Measurements from ENCODE around the gene RBM22. TPM values are rescaled to one million over a fixed set of nuclear protein-coding genes. Genes with fewer than 3 reads are reported as not detected.

RBM22 gene
- total RNA-seq, 1 experiment from 2014 or later, result 31.6 TPM

DNA sequence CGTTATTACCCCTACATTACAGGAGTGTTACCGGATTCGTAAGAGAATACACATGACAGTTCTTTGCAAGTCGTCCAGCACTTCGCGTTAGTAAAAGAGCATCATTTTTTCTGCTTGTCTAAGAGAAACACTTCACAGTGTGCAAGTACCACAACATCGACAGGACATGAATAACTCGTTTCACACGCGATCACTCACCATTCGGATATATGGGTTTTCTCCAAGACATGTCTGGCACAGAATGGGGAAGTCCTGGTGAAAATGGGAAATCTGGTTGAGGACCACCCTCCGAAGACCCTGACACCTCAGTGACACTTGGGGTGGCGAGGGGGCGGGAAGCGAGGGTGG lies 642 bp downstream of the RBM22 start:
- H3K4me2 ChIP-seq (ENCODE audit: low read length), result peak overlapping the region; percentile 80
- peak overlapping the region; percentile 92 for H2AFZ ChIP-seq (ENCODE audit: low read length)
- peaks cover 31% of the 10 kb centered on the region for H3K79me2 ChIP-seq (ENCODE audit: low read length)
- BruUV-seq (replicated peaks), result no TSS peak
- peak overlapping the region; percentile 88 for H3K4me3 ChIP-seq (ENCODE audit: low read length)
- intact Hi-C loops (cut with micrococcal nuclease), result loop anchor here (2.0 kb wide), 3 partner anchors 79 to 147 kb away; partner anchors contain the start of genes IRGM and SMIM3
- CTCF ChIA-PET, result interaction anchor here (1.1 kb wide), 1 partner anchor 140 kb away, joined by 5 read pairs; no protein-coding TSS in a partner anchor
- H3K27me3 ChIP-seq (ENCODE audit: low read length), result no peaks in the 10 kb centered on the region
- no peak for DNase-seq
- POLR2A ChIA-PET (ENCODE audit: unreplicated experiment), result interaction anchor here (0.6 to 0.7 kb wide), 4 partner anchors 79 to 829 kb away, joined by 3 to 13 read pairs (median 4); partner anchors contain the start of gene SMIM3
- no peak overlapping the region for H3K27ac ChIP-seq (ENCODE audit: low read length)
- H3K4me1 ChIP-seq (ENCODE audit: insufficient read depth, low read length), result peaks cover 17% of the 10 kb centered on the region
- peak; percentile 4 for ATAC-seq
- 0 out of 2 replicates have a peak, but pooled peaks cover 3% of the 10 kb centered on the region for H4K20me1 ChIP-seq (ENCODE audit: low read length)
- no peak for TF ChIP-seq EZH2 (IDR thresholded peaks at IDR 0.05; ENCODE audit: low read length, unreplicated experiment)
- H3K9me3 ChIP-seq (ENCODE audit: low read length), result no peaks in the 10 kb centered on the region
- H3K9ac ChIP-seq (ENCODE audit: low read length), result peak overlapping the region; percentile 94
- H3K9me2 ChIP-seq (replicated peaks; ENCODE audit: low read length), result no peaks in the 10 kb centered on the region
- no peaks in the 10 kb centered on the region for H3F3A ChIP-seq (ENCODE audit: low read length, unreplicated experiment)
- H3K36me3 ChIP-seq (ENCODE audit: low read depth, low read length), result peaks cover 33% of the 10 kb centered on the region

DNA sequence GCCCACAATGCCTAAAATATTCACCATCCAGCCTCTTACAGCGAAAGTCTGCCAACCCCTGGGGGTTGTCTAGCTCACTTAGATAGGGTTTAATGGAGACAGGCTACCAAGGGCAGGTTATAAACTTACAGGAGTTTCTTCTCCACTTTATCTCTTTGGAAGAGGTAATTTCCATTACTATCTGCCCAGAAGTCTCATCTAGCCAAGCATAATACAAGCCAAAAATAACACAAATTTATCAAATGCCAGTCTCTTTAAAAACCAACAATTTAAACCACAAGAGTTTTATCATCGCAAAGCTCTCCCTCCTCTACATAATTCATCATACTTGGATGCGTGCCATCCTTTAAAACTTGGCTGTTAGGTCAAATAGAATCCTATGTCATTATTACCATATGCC lies 6.2 kb downstream of the RBM22 start:
- peaks cover 19% of the 10 kb centered on the region for H3K79me2 ChIP-seq (ENCODE audit: low read length)
- 0 out of 2 replicates have a peak, but pooled peaks cover 3% of the 10 kb centered on the region for H4K20me1 ChIP-seq (ENCODE audit: low read length)
- no peak overlapping the region for H3K9ac ChIP-seq (ENCODE audit: low read length)
- no peaks in the 10 kb centered on the region for H3K9me2 ChIP-seq (replicated peaks; ENCODE audit: low read length)
- H3K27me3 ChIP-seq (ENCODE audit: low read length), result no peaks in the 10 kb centered on the region
- DNase-seq (peak; percentile 43), ATAC-seq (peak; percentile 43)
- peaks cover 6% of the 10 kb centered on the region for H3K4me1 ChIP-seq (ENCODE audit: insufficient read depth, low read length)
- H3K4me2 ChIP-seq (ENCODE audit: low read length), result no peak overlapping the region
- no peaks in the 10 kb centered on the region for H3F3A ChIP-seq (ENCODE audit: low read length, unreplicated experiment)
- TF ChIP-seq, protein P1, sequence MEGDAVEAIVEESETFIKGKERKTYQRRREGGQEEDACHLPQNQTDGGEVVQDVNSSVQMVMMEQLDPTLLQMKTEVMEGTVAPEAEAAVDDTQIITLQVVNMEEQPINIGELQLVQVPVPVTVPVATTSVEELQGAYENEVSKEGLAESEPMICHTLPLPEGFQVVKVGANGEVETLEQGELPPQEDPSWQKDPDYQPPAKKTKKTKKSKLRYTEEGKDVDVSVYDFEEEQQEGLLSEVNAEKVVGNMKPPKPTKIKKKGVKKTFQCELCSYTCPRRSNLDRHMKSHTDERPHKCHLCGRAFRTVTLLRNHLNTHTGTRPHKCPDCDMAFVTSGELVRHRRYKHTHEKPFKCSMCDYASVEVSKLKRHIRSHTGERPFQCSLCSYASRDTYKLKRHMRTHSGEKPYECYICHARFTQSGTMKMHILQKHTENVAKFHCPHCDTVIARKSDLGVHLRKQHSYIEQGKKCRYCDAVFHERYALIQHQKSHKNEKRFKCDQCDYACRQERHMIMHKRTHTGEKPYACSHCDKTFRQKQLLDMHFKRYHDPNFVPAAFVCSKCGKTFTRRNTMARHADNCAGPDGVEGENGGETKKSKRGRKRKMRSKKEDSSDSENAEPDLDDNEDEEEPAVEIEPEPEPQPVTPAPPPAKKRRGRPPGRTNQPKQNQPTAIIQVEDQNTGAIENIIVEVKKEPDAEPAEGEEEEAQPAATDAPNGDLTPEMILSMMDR (conservative IDR thresholded peaks at IDR 0.05; ENCODE audit: low read depth, low read length), result no peak
- TF ChIP-seq EZH2 (IDR thresholded peaks at IDR 0.05; ENCODE audit: low read length, unreplicated experiment) (no peak), EZH2phosphoT487 (IDR thresholded peaks at IDR 0.05; ENCODE audit: borderline replicate concordance, low read length) (no peak)
- ChIA-PET POLR2A (ENCODE audit: unreplicated experiment) (interaction anchor here (0.5 kb wide), 1 partner anchor 54 kb away, joined by 3 read pairs; the partner anchor contains the start of gene SYNPO), CTCF (no interaction called here)
- H3K9me3 ChIP-seq (ENCODE audit: low read length), result no peaks in the 10 kb centered on the region
- BruUV-seq (replicated peaks), result no TSS peak
- no peak overlapping the region for H2AFZ ChIP-seq (ENCODE audit: low read length)
- no peak overlapping the region for H3K27ac ChIP-seq (ENCODE audit: low read length)
- intact Hi-C loops (cut with micrococcal nuclease), result no loop called here
- no peak overlapping the region for H3K4me3 ChIP-seq (ENCODE audit: low read length)
- peaks cover 72% of the 10 kb centered on the region for H3K36me3 ChIP-seq (ENCODE audit: low read depth, low read length)

- Histone ChIP-seq H3K9ac (ENCODE audit: low read length) (no peak overlapping the region), H3K4me3 (ENCODE audit: low read length) (no peak overlapping the region), H3K9me2 (replicated peaks; ENCODE audit: low read length) (no peaks in the 10 kb centered on the region), H3F3A (ENCODE audit: low read length, unreplicated experiment) (no peaks in the 10 kb centered on the region), H3K4me1 (ENCODE audit: insufficient read depth, low read length) (no peaks in the 10 kb centered on the region), H3K36me3 (ENCODE audit: low read depth, low read length) (peaks cover 57% of the 10 kb centered on the region), H3K79me2 (ENCODE audit: low read length) (no peaks in the 10 kb centered on the region), H3K27ac (ENCODE audit: low read length) (no peak overlapping the region), H3K4me2 (ENCODE audit: low read length) (no peak overlapping the region), H3K9me3 (ENCODE audit: low read length) (no peaks in the 10 kb centered on the region), H2AFZ (ENCODE audit: low read length) (no peak overlapping the region), H4K20me1 (ENCODE audit: low read length) (no peaks in the 10 kb centered on the region), H3K27me3 (ENCODE audit: low read length) (no peaks in the 10 kb centered on the region)
- no peak for ATAC-seq
- TF ChIP-seq EZH2 (IDR thresholded peaks at IDR 0.05; ENCODE audit: low read length, unreplicated experiment) (no peak), EZH2phosphoT487 (IDR thresholded peaks at IDR 0.05; ENCODE audit: borderline replicate concordance, low read length) (no peak)
- TF ChIP-seq, protein P1 (conservative IDR thresholded peaks at IDR 0.05; ENCODE audit: low read depth, low read length), result no peak
- intact Hi-C loops (cut with micrococcal nuclease), result no loop called here
- ChIA-PET CTCF (no interaction called here), POLR2A (ENCODE audit: unreplicated experiment) (no interaction called here)
- no TSS peak for BruUV-seq (replicated peaks)
- no peak for DNase-seq
These were observed 8.6 kb downstream of the RBM22 start for GRCh38 chr5:150692276-150692675.

Measured in PC-3 (cell line).